Smooth muscle cell of bladder (primary cell): ENCODE results near the gene GCKR. TPM values are rescaled to one million over a fixed set of nuclear protein-coding genes. Genes with fewer than 3 reads are reported as not detected.

Experiments
- total RNA-seq: library from RNA; depleted of rRNA; stranded (reverse); fragments of >200 nt; gene quantifications from 2 replicates; pipeline ENCODE4 v1.2.3, GENCODE V29; 2014

The GCKR gene, protein sequence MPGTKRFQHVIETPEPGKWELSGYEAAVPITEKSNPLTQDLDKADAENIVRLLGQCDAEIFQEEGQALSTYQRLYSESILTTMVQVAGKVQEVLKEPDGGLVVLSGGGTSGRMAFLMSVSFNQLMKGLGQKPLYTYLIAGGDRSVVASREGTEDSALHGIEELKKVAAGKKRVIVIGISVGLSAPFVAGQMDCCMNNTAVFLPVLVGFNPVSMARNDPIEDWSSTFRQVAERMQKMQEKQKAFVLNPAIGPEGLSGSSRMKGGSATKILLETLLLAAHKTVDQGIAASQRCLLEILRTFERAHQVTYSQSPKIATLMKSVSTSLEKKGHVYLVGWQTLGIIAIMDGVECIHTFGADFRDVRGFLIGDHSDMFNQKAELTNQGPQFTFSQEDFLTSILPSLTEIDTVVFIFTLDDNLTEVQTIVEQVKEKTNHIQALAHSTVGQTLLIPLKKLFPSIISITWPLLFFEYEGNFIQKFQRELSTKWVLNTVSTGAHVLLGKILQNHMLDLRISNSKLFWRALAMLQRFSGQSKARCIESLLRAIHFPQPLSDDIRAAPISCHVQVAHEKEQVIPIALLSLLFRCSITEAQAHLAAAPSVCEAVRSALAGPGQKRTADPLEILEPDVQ
- 0.14 and 0.55 TPM in 2 replicates for total RNA-seq

DNA sequence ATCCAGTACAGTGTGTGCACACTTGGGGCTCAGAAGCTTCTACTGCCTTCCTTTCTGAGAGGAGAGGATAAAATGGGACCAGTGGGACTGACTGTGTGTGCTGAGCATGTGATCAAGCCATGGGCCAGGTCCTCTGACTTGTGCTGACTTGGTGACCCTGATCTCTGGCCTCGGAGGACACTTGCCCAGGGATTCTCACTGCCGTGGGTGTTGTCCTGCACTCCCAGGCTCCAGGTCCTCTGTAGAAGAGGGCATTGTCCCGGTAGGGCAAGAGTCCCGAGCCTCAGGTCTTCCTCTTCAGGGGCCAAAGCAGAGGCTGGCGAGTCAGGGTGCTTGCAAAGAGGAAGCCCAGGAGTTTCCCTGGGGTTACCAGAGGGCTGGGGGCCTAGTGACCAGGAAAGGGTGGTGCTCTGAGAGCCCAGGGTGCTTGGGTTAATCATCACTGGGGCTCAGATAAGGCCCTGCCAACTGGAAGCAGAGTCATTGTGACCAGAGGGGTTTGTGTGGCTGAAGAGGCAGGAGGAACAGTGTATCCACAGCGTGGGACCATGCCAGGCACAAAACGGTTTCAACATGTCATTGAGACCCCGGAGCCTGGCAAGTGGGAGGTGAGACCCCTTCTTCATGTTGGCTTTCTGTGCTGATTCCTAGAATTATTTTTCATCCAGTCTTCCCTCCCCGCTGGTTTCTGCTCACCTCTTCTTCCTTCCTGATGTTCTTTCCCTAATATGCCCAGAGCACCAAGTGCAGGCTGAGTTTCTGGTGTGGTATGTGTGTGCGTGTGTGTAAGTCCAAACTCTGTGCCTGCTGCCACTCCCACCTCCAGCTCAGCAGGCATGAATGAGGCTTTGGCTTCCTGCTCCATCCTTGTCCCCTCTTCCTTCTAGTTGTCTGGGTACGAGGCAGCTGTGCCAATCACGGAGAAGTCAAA is at the start of gene GCKR:
GCKR (plus strand) TSS at position 483 of the 931 bp plus-strand sequence; CDS start at position 549, 66 bp downstream.

DNA sequence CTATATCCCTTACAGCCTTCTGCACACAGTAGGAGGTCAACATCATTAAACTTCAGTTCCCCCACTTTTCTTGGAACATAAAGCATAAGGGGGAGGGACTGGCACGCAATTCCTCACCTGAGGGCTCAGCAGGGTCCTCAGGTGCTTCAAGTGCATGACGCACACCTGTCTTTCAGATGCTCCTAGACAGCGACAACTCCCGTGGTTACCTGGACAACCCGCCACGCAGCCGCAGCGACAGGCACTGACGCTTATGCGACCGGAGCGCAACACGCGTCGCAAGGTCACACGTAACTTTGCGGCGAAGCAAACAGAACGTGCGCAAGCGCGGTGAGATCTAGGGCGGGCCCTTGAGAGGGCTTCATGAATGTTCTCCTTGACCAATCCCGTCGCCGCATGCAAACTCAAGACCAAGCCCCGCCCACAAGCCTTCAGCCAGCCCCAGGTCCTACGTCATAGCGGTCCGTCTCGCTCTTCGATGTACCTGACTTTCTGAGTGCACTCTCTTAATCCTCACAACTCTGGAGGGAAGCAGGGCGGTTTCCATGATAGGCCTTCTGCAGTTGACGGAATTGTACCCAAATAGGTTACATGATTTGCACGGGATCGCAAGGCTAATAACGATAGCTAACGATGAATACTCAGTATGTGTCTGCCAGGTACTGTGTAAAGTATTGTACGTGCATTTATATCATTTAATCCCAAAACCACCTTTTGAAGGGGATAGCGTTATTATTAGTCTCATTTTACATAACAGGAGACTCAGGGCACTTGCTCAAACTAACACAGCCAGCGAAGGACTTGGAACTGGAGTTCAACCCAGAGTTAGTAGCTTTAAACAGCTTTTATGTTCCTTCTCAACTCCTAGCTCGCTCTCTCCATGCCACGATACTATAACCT is 6.9 kb upstream of the GCKR start, which contains the start of gene IFT172:
IFT172 (minus strand) TSS at position 246 of the 900 bp plus-strand sequence; CDS start at position 156, 90 bp downstream.

DNA sequence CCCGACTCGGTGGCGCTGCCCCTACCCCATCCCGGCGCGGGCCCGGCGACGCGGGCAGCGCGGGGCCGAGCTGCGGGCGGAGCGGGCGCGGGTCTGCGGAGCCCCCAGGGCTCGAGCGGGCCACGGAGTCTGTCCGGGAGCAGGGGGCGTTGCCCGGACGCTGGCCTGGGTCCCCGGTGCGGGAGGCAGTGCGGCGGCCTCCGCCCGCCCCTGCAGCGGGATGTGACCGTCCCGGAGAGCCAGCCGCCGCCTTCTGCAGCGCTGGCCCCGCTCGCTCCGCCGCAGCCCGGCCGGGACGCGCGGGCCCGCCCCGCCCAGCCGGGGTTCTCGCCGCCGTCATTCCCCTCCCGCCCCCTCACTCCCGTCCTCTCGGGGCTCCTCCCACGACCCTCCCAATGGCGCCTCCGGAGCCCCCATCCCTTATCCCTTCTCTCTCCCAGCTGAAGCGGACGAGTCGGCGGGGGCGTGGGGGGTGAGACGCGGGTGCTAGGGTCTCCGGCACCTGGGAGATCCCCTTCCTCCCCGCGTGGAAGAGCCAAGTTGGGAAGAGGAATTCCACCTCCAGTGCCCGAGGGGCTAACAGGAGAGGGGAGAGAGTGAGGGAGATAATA is 1.6 kb upstream of the GCKR start, which contains the start of gene FNDC4:
FNDC4 (minus strand) TSS at position 257 of the 611 bp plus-strand sequence. CDS start 521 bp downstream, outside the sequence.

Other genes with a start within 250 kb of the GCKR start
- under 0.01 TPM in 1 of 2 replicates, not detected in the other for gene SLC30A3, start 233.8 kb upstream of the GCKR start, total RNA-seq
- not detected in 2 replicates for gene DNAJC5G, start 221.4 kb upstream of the GCKR start, total RNA-seq
- 0.14 TPM in 1 of 2 replicates, not detected in the other for gene TRIM54, start 214.4 kb upstream of the GCKR start, total RNA-seq
- gene UCN, start 188.4 kb upstream of the GCKR start, total RNA-seq: 0.14 and 0.83 TPM in 2 replicates
- 59.4 and 68.0 TPM in 2 replicates for gene MPV17, start 173.7 kb upstream of the GCKR start, total RNA-seq
- 18.2 and 21.4 TPM in 2 replicates for gene GTF3C2, start 140.1 kb upstream of the GCKR start, total RNA-seq
- gene EIF2B4, start 126.5 kb upstream of the GCKR start, total RNA-seq: 30.0 and 33.3 TPM in 2 replicates
- gene SNX17, start 126.2 kb upstream of the GCKR start, total RNA-seq: 138 and 143 TPM in 2 replicates
- gene ZNF513, start 116.1 kb upstream of the GCKR start, total RNA-seq: 6.5 and 7.0 TPM in 2 replicates
- 63.6 and 67.7 TPM in 2 replicates for gene PPM1G, start 87.2 kb upstream of the GCKR start, total RNA-seq
- gene NRBP1, start 68.2 kb upstream of the GCKR start, total RNA-seq: 89.6 and 102 TPM in 2 replicates
- gene KRTCAP3, start 54.5 kb upstream of the GCKR start, total RNA-seq: 0.18 TPM in 1 of 2 replicates, not detected in the other
- gene IFT172, start 7.1 kb upstream of the GCKR start, total RNA-seq: 27.2 and 33.1 TPM in 2 replicates
- 11.9 and 14.0 TPM in 2 replicates for gene FNDC4, start 1.6 kb upstream of the GCKR start, total RNA-seq
- 11.1 and 12.4 TPM in 2 replicates for gene ZNF512, start 86.2 kb downstream of the GCKR start, total RNA-seq
- gene CCDC121, start 132.2 kb downstream of the GCKR start, total RNA-seq: 1.3 TPM in 2 replicates
- 22.6 and 26.2 TPM in 2 replicates for gene GPN1, start 132.2 kb downstream of the GCKR start, total RNA-seq
- 13.9 and 16.5 TPM in 2 replicates for gene SUPT7L, start 166.8 kb downstream of the GCKR start, total RNA-seq
- 24.0 and 25.6 TPM in 2 replicates for gene SLC4A1AP, start 167.1 kb downstream of the GCKR start, total RNA-seq